Central memory CD8-positive, alpha-beta T cell (primary cell): ENCODE data around the gene MARK2.
A peak's percentile ranks its signal among the peaks of the same experiment; 100 is the strongest.

ENCODE experiments used
- ATAC-seq: fragments of 150-1000 bp; cut with Tn5 transposase; replicated peaks from 2 replicates; pipeline ENCODE4 v1.10.0; 2022; ENCODE audit warnings: mild to moderate bottlenecking, moderate FRiP score, moderate number of reproducible peaks; ENCODE audit not compliant: poor library complexity, severe bottlenecking; ENCODE audit errors: extremely low read depth
- DNase-seq, 2 donors: peaks; one replicate each; pipeline ENCODE4 v3.0.0; 2021; ENCODE audit warnings: low spot score in 2 of 2
- H3K27ac Mint-ChIP-seq: one replicate; pipeline ENCODE4 v1.8.0; 2022; ENCODE audit warnings: low read depth, mild to moderate bottlenecking, moderate library complexity, mixed read lengths
- H3K27me3 Mint-ChIP-seq: one replicate; pipeline ENCODE4 v1.8.0; 2022; ENCODE audit warnings: mixed read lengths
- H3K36me3 Mint-ChIP-seq: one replicate; pipeline ENCODE4 v1.8.0; 2022; ENCODE audit warnings: mild to moderate bottlenecking, moderate library complexity, mixed read lengths; ENCODE audit not compliant: insufficient read depth
- H3K4me1 Mint-ChIP-seq: one replicate; pipeline ENCODE4 v1.8.0; 2022; ENCODE audit warnings: mixed read lengths
- H3K4me3 Mint-ChIP-seq: one replicate; pipeline ENCODE4 v1.8.0; 2022; ENCODE audit warnings: mild to moderate bottlenecking, moderate library complexity, mixed read lengths
- H3K9me3 Mint-ChIP-seq: one replicate; pipeline ENCODE4 v1.8.0; 2022; ENCODE audit warnings: mixed read lengths

MARK2 gene

DNA sequence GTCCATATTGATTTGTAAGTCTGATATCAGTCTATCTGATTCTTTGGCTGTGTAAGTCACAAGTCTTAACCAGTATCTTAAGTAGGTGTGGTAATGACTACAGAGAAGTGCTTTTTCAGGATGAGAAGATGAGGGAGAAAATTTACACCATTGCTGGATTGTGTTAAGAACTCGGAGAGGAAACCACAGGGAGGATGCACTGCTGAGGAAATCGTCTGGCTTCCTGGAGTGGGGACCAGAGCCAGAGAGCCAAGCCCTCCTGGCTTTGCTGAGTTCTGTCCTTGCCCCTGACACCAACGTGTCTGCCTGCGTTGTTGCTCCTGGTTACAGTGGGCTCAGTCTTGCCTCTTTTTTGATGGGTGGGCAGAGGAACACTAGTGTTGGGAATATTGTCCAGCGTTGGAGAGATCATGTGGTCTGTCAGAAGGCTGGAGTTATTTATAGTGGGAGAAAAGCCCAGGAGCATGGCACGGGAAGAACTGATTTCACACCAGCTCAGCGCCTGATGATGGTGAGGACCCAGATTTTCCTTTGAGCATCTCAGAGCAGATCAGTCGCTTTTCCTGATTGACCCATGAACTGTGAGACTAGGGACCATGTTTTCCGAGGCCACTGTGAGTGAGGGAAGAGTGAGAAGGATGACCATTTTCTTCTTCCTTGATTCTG, 29.6 kb downstream of the MARK2 start:
- peaks cover 8% of the 10 kb centered on the region for H3K36me3 Mint-ChIP-seq
- no peaks in the 10 kb centered on the region for H3K9me3 Mint-ChIP-seq
- H3K4me1 Mint-ChIP-seq = peaks cover 74% of the 10 kb centered on the region
- no peaks in the 10 kb centered on the region for H3K27me3 Mint-ChIP-seq
- H3K4me3 Mint-ChIP-seq = peak overlapping the region; percentile 15
- DNase-seq = no peak
- peak overlapping the region; percentile 23 for H3K27ac Mint-ChIP-seq
- no peak for ATAC-seq

DNA sequence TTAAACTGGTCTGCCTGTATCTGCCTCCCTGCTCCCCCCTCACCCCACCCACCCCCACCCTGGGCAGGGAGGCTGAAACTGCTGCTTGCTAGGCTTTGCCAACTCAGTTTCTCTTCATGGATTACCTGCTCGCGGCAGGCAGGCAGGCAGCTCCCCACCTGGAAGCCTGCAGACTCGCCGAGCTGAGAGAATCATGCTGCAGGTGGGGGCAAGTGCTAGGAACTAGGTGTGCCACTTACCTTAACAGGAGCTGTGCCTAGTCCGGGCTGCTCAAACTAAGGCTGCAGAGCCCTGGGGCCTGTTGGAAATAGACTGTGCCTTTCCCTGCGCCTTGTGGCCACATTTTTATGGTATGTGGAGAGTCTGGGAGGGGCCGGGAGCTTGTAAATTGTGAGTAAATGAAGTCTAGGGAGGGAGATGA, 30.3 kb downstream of the MARK2 start:
- H3K9me3 Mint-ChIP-seq = no peaks in the 10 kb centered on the region
- H3K4me3 Mint-ChIP-seq = peak overlapping the region; percentile 80
- H3K4me1 Mint-ChIP-seq = peaks cover 77% of the 10 kb centered on the region
- no peak for ATAC-seq
- peaks cover 6% of the 10 kb centered on the region for H3K36me3 Mint-ChIP-seq
- H3K27ac Mint-ChIP-seq = peak overlapping the region; percentile 80
- H3K27me3 Mint-ChIP-seq = no peaks in the 10 kb centered on the region
- DNase-seq = no peak

DNA sequence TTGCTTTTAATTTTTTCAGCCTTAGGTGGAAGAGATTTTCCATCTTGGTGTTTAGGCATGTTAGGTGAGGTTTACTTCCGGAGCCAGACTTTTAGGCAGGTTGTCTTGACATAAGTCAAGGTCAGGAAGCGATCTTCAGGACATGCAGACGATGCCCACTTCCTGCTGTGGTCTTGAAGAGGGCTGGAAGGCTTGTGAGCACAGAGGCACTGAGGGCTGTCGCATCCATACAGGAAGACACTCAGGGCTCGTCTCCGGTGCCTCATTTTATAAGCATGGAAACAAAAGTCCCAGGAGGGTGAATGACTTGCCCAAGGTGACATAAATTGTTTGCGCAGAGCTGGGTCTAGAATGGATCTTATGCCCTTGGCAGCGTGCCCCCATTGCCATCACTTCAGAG, 30.8 kb downstream of the MARK2 start:
- ATAC-seq = peak; percentile 54
- peak overlapping the region; percentile 80 for H3K27ac Mint-ChIP-seq
- peak overlapping the region; percentile 80 for H3K4me3 Mint-ChIP-seq
- H3K9me3 Mint-ChIP-seq = no peaks in the 10 kb centered on the region
- peaks cover 82% of the 10 kb centered on the region for H3K4me1 Mint-ChIP-seq
- H3K27me3 Mint-ChIP-seq = no peaks in the 10 kb centered on the region
- DNase-seq = peak in 1 of 2 donors; percentile 48
- peaks cover 9% of the 10 kb centered on the region for H3K36me3 Mint-ChIP-seq

DNA sequence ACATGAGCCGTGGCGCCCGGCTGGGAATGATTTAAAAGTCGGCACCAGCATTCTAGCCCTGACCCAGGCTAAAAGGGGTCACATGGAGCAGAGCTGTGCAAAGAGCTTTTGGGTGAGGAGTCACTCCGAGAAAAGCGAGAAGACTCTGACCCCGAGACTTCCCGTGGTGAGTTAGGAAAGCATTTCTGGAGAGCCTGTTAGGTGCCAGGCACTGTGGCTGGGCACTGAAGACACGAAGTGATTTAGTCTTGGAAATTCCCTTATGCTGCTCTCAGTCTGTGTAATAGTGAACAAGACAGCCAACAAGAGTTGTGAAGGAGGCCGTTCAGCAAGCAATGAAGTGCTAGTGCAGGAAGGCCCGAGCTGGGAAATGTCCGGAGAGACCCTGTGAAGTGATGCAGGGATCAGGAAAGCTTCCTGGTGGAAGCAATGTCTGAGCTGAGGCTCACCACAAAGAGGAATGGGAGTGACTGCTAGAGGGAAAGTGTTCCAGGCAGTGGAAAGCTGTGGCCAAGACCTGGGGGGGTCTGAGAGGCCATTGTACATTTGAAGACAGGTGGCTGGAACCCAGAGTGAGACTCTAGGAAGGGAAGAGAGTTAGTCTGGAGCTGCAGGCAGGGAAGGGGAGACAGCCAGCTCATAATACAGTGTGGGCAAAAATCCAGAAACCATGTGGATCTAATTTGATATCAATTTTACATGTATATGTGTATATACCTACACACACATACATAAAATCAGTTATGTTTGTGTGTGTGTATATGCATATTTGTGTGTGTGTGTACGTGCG, 31.6 kb downstream of the MARK2 start:
- Mint-ChIP-seq H3K27me3 (no peaks in the 10 kb centered on the region), H3K36me3 (peaks cover 6% of the 10 kb centered on the region), H3K9me3 (no peaks in the 10 kb centered on the region), H3K4me3 (peak overlapping the region; percentile 80), H3K27ac (peak overlapping the region; percentile 80), H3K4me1 (peaks cover 80% of the 10 kb centered on the region)
- ATAC-seq (no peak), DNase-seq (no peak)

DNA sequence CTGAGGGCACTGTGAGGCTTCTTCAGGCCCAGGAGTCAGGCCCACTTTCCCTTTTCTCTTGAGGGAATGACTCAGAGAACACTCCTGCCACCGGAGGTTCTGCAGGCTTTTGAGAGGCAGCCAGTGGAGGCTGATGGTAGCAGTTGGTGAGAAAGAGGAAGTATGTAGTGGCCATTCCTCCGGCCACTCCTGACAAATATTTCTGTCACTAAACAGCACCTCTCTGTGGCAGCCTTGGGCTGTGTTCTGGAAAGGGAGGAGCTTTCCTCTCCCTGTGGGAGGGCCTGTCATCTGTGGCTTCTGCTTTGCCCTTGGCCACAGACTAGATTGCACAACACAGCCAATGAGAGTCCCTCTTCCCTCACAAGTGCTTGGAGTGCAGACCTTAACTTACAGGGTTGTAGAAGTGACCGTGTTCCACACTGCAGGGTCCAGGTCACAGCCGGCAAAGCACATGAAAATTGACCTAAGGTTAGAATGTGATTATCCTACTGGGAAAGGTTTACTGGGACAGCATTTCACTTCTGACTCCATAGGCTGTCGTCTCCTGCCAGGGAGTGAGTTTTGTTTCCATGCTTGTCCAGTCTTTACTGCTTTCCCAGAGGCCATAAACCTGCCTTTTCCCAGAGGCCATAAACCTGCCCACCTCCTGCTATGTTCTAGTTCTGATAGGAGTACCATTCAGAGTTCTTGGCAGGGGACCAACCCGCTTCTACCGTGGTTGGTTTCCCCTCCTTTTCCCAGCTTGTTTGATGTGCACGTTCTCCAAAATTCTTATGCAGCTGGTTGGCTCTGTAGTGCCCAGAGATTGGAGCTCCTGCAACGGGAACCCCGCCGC, 33.3 kb downstream of the MARK2 start:
- no peaks in the 10 kb centered on the region for H3K9me3 Mint-ChIP-seq
- peak; percentile 13 to 20 for DNase-seq
- peak overlapping the region; percentile 34 for H3K4me3 Mint-ChIP-seq
- ATAC-seq = peak; percentile 65
- no peaks in the 10 kb centered on the region for H3K27me3 Mint-ChIP-seq
- peaks cover 65% of the 10 kb centered on the region for H3K4me1 Mint-ChIP-seq
- H3K36me3 Mint-ChIP-seq = peaks cover 6% of the 10 kb centered on the region
- H3K27ac Mint-ChIP-seq = no peak overlapping the region

DNA sequence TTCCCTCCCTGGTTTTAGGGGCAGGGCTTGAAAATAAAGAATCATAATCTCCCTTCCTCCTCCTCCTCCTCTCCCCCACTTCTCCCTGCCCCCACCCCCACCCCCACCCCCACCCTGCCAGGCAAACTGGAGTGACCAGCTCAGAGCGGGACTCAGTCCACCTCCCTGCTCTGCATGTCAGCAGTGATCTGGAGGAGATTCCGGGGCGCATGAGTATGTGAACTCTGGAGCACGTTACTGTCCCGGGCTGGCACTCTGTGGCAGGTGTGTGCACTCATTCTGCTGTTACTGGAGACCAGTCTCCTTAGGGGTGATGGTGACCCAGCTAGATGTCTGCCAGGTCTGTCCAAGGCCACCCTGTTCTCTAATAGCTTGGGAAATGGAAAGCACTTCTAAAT, 33.9 kb downstream of the MARK2 start:
- DNase-seq (no peak), ATAC-seq (no peak)
- peaks cover 61% of the 10 kb centered on the region for H3K4me1 Mint-ChIP-seq
- H3K36me3 Mint-ChIP-seq = peaks cover 6% of the 10 kb centered on the region
- no peak overlapping the region for H3K4me3 Mint-ChIP-seq
- no peaks in the 10 kb centered on the region for H3K27me3 Mint-ChIP-seq
- H3K9me3 Mint-ChIP-seq = no peaks in the 10 kb centered on the region
- H3K27ac Mint-ChIP-seq = no peak overlapping the region

DNA sequence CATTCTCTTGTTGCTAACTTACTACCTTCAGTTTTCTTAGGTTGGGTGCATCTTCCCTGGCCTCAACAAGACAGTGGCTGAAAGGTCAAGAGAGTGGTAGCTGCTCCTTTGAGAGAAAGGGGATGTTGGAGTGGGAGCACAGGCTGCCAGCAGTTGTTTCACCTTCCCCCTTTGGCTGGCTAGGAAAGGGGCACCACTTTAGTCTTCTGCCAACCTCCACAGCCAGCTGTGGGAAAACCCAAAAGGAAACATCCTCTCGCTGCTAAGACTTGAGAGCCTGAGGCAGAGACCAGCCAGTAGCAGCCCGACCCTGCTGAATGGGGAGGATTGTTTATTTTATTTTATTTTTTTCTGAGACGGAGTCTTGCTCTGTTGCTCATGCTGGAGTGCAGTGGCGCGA, 34.4 kb downstream of the MARK2 start:
- Mint-ChIP-seq H3K36me3 (peaks cover 7% of the 10 kb centered on the region), H3K27me3 (no peaks in the 10 kb centered on the region), H3K4me3 (no peak overlapping the region), H3K4me1 (peaks cover 63% of the 10 kb centered on the region), H3K9me3 (no peaks in the 10 kb centered on the region), H3K27ac (peak overlapping the region; percentile 25)
- DNase-seq (no peak), ATAC-seq (no peak)

DNA sequence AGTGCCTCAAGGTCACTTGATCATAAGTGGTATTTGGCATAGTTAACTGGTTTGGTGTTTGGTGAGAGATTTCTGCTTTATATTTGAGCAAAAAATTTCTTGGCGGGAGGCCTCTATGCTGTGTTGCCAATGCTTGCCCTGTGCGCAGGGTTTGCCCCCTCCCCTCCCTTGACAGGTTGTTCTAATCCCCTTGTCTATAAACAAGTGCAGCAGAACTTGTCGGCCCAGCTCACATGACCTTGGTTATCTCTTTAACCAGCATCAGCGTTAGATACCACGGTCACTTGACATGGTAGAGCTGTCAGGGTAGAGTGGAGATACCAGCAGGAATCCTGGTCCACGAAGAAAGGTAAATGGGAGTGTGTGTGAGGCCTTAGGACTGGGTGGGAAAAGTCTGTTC, 35.6 kb downstream of the MARK2 start:
- Mint-ChIP-seq H3K4me1 (peaks cover 56% of the 10 kb centered on the region), H3K9me3 (no peaks in the 10 kb centered on the region), H3K4me3 (no peak overlapping the region), H3K36me3 (peaks cover 9% of the 10 kb centered on the region), H3K27me3 (no peaks in the 10 kb centered on the region), H3K27ac (no peak overlapping the region)
- ATAC-seq = no peak
- DNase-seq = no peak

DNA sequence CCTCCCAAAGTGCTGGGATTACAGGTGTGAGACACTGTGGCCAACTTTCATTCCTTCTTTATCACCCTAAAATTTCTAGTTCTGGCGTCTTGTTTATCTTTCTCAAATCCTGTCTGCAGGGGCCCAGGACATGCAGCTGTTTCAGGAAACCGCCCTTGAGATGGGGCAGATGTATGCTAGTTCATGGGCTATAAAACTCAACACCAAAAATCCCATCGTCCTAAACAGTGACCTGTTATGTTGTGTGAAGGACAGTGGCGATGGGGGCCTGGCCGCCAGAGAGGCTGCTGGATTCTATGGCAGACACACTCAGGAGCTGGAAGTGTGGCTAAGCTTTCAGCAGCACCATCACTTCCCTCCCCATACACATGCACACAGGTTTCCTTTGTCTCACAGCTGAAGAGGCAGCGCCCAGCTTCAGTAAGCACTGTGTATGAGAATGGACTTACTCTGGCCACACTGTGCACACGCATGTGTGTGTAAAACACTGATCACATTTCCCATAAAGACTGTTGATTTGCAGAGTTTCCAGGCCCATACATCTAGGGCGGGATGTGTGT, 36.7 kb downstream of the MARK2 start:
- ATAC-seq (no peak), DNase-seq (no peak)
- peaks cover 55% of the 10 kb centered on the region for H3K4me1 Mint-ChIP-seq
- H3K9me3 Mint-ChIP-seq = no peaks in the 10 kb centered on the region
- peak overlapping the region; percentile 32 for H3K27ac Mint-ChIP-seq
- H3K4me3 Mint-ChIP-seq = no peak overlapping the region
- no peaks in the 10 kb centered on the region for H3K27me3 Mint-ChIP-seq
- H3K36me3 Mint-ChIP-seq = peaks cover 7% of the 10 kb centered on the region

DNA sequence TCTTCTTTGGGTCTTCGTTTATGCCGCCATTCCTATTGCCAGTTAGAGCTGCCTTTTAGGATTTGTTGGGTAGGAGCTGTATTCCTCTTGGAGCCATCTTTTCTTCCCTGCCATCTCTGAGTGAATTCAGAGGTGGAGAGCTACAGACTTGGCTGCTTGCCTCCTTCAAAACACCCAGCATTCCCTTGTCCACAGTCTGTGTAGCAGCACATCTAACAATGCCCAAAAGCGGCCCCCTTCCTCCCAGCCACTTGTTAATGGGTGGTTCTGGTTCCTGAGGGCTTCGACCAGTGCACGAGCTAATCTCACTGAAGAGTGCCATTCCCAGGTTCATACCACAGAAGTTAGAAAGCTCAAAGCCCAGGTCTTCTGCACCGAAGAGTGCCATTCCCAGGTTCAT, 37.7 kb downstream of the MARK2 start:
- Mint-ChIP-seq H3K27ac (no peak overlapping the region), H3K9me3 (no peaks in the 10 kb centered on the region)
- ATAC-seq = no peak

DNA sequence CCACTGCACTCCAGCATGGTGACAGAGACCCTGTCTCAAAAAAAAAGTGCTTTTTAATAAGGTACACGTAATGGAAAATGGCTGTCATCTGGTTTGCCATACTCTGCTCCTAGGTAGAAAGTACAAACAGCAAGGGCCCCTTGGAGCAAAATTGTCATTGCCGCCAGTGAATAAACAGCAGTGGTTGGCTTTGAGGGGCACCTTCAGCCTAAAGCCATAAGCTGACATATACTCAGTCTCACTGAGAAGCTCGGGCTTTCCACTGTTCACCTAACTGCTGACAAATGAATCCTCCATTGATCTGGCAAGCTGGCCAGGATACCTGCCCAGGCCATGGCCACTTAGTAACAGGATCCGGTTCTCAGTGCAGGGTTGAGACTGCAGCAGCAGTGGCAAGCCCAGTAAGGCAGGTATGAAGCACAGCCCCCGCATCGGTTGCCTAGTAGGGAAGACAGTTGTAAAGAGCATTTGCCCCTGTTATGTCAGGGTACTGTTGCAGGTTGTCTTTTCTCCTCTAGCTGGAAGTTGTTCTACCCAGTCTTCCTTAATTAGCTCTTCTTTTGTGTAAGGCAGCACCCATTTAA, 38.8 kb downstream of the MARK2 start:
- ATAC-seq = no peak
- H3K4me1 Mint-ChIP-seq = peaks cover 54% of the 10 kb centered on the region

More for the DNA sequence above, 37.7 kb downstream of the MARK2 start:
- Mint-ChIP-seq H3K4me1 (peaks cover 56% of the 10 kb centered on the region), H3K36me3 (peaks cover 7% of the 10 kb centered on the region), H3K27me3 (no peaks in the 10 kb centered on the region), H3K4me3 (no peak overlapping the region)
- no peak for DNase-seq

More for the DNA sequence above, 38.8 kb downstream of the MARK2 start:
- no peaks in the 10 kb centered on the region for H3K9me3 Mint-ChIP-seq
- no peaks in the 10 kb centered on the region for H3K27me3 Mint-ChIP-seq
- H3K36me3 Mint-ChIP-seq = peaks cover 7% of the 10 kb centered on the region
- no peak for DNase-seq
- peak overlapping the region; percentile 65 for H3K27ac Mint-ChIP-seq
- no peak overlapping the region for H3K4me3 Mint-ChIP-seq
